Measurements from ENCODE around the gene XRCC5. TPM values are rescaled to one million over a fixed set of nuclear protein-coding genes. Genes with fewer than 3 reads are reported as not detected.

Gene XRCC5
- total and polyA plus RNA-seq, 2 donors (not counting 1 experiment from before 2014, with no cell fraction given), result 152 to 278 TPM

GRCh38 chr2:216070195-216070594 is 39.0 kb upstream of the XRCC5 start:
- Histone ChIP-seq H3K27ac (ENCODE audit: insufficient read depth, low read length) (no peak overlapping the region), H3K27me3 (ENCODE audit: control insufficient read depth, insufficient read depth, low read length) (no peaks in the 10 kb centered on the region), H3K36me3 (ENCODE audit: control insufficient read depth, insufficient read depth, low read length) (no peaks in the 10 kb centered on the region), H3K79me2 (ENCODE audit: control insufficient read depth, insufficient read depth, low read length) (no peaks in the 10 kb centered on the region), H3K9me3 (ENCODE audit: control insufficient read depth, insufficient read depth, low read depth, low read length) (no peaks in the 10 kb centered on the region), H4K20me1 (ENCODE audit: control insufficient read depth, extremely low read depth, insufficient read depth, low read length) (no peaks in the 10 kb centered on the region), H2AFZ (ENCODE audit: low read length) (no peak overlapping the region), H3K4me1 (ENCODE audit: control insufficient read depth, extremely low read depth, insufficient read depth, low read length) (no peaks in the 10 kb centered on the region), H3K4me2 (ENCODE audit: extremely low read depth, insufficient read depth, low read length) (no peak overlapping the region), H3K9ac (ENCODE audit: insufficient read depth, low read length) (no peak overlapping the region), H3K4me3 (replicated peaks in 1 of 4; ENCODE audit: control extremely low read depth in 1 of 4, insufficient read depth in 1 of 4, low read depth in 3 of 4, low read length in 4 of 4) (no peak overlapping the region)
- TF ChIP-seq CTCF (conservative IDR thresholded peaks at IDR 0.05 in 1 of 2, IDR thresholded peaks at IDR 0.05 in 1 of 2; ENCODE audit: low read depth in 1 of 2, low read length in 2 of 2), result no peak
- no peak for TF ChIP-seq EZH2 (IDR thresholded peaks at IDR 0.05; ENCODE audit: low read length, missing control alignments)
- DNase-seq (ENCODE audit: low read depth in 2 of 2), result no peak

GRCh38 chr2:216071111-216071851 is 37.9 kb upstream of the XRCC5 start:
- Histone ChIP-seq H3K4me1 (ENCODE audit: control insufficient read depth, extremely low read depth, insufficient read depth, low read length) (no peaks in the 10 kb centered on the region), H3K36me3 (ENCODE audit: control insufficient read depth, insufficient read depth, low read length) (no peaks in the 10 kb centered on the region), H4K20me1 (ENCODE audit: control insufficient read depth, extremely low read depth, insufficient read depth, low read length) (no peaks in the 10 kb centered on the region), H3K27ac (ENCODE audit: insufficient read depth, low read length) (no peak overlapping the region), H2AFZ (ENCODE audit: low read length) (no peak overlapping the region), H3K9ac (ENCODE audit: insufficient read depth, low read length) (no peak overlapping the region), H3K9me3 (ENCODE audit: control insufficient read depth, insufficient read depth, low read depth, low read length) (no peaks in the 10 kb centered on the region), H3K4me3 (replicated peaks in 1 of 4; ENCODE audit: control extremely low read depth in 1 of 4, insufficient read depth in 1 of 4, low read depth in 3 of 4, low read length in 4 of 4) (no peak overlapping the region), H3K4me2 (ENCODE audit: extremely low read depth, insufficient read depth, low read length) (no peak overlapping the region), H3K27me3 (ENCODE audit: control insufficient read depth, insufficient read depth, low read length) (no peaks in the 10 kb centered on the region), H3K79me2 (ENCODE audit: control insufficient read depth, insufficient read depth, low read length) (no peaks in the 10 kb centered on the region)
- no peak for TF ChIP-seq CTCF (conservative IDR thresholded peaks at IDR 0.05 in 1 of 2, IDR thresholded peaks at IDR 0.05 in 1 of 2; ENCODE audit: low read depth in 1 of 2, low read length in 2 of 2)
- TF ChIP-seq EZH2 (IDR thresholded peaks at IDR 0.05; ENCODE audit: low read length, missing control alignments), result no peak
- no peak for DNase-seq (ENCODE audit: low read depth in 2 of 2)

GRCh38 chr2:216072473-216072872 is 36.7 kb upstream of the XRCC5 start:
- H3K4me3 ChIP-seq (replicated peaks in 1 of 4; ENCODE audit: control extremely low read depth in 1 of 4, insufficient read depth in 1 of 4, low read depth in 3 of 4, low read length in 4 of 4), result no peak overlapping the region
- H3K27me3 ChIP-seq (ENCODE audit: control insufficient read depth, insufficient read depth, low read length), result no peaks in the 10 kb centered on the region
- H3K36me3 ChIP-seq (ENCODE audit: control insufficient read depth, insufficient read depth, low read length), result no peaks in the 10 kb centered on the region
- DNase-seq (ENCODE audit: low read depth in 2 of 2), result no peak
- no peak overlapping the region for H3K27ac ChIP-seq (ENCODE audit: insufficient read depth, low read length)
- H3K4me1 ChIP-seq (ENCODE audit: control insufficient read depth, extremely low read depth, insufficient read depth, low read length), result no peaks in the 10 kb centered on the region
- TF ChIP-seq EZH2 (IDR thresholded peaks at IDR 0.05; ENCODE audit: low read length, missing control alignments), result no peak
- TF ChIP-seq CTCF (conservative IDR thresholded peaks at IDR 0.05 in 1 of 2, IDR thresholded peaks at IDR 0.05 in 1 of 2; ENCODE audit: low read depth in 1 of 2, low read length in 2 of 2), result no peak
- H3K79me2 ChIP-seq (ENCODE audit: control insufficient read depth, insufficient read depth, low read length), result no peaks in the 10 kb centered on the region
- H4K20me1 ChIP-seq (ENCODE audit: control insufficient read depth, extremely low read depth, insufficient read depth, low read length), result no peaks in the 10 kb centered on the region
- no peaks in the 10 kb centered on the region for H3K9me3 ChIP-seq (ENCODE audit: control insufficient read depth, insufficient read depth, low read depth, low read length)
- no peak overlapping the region for H3K4me2 ChIP-seq (ENCODE audit: extremely low read depth, insufficient read depth, low read length)
- no peak overlapping the region for H2AFZ ChIP-seq (ENCODE audit: low read length)
- no peak overlapping the region for H3K9ac ChIP-seq (ENCODE audit: insufficient read depth, low read length)
